ENCODE data around the gene CAV2. TPM values are rescaled to one million over a fixed set of nuclear protein-coding genes. Genes with fewer than 3 reads are reported as not detected.

Gene CAV2
- total RNA-seq, 1 donor: 224 TPM

DNA sequence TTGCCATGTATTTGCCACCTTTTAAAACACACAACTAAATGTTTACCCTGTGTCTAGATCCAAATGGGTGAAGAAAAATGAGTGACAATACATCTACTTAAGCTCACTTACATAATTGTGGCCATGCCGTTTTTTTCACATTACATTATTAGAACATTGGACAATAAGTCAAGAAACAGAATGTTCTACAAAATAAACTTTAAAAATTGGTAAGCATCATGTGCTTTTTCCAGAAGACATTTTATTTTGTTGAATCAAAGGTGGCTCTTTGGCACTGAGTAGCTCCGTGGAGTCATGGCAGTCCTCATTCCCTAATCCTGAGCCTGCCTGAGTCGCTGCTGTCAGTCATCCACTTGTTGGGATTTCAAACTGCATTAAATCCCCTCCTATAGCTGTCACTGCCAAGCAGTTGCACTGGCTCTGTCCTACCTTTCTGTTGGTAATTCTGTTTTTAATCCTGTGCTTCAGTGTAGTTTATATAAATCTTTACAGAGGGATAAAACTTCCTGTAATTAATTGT, 57.6 kb downstream of the CAV2 start:
- H3K4me3 ChIP-seq (ENCODE audit: low read depth, low read length): no peak overlapping the region
- TF ChIP-seq, protein P1, sequence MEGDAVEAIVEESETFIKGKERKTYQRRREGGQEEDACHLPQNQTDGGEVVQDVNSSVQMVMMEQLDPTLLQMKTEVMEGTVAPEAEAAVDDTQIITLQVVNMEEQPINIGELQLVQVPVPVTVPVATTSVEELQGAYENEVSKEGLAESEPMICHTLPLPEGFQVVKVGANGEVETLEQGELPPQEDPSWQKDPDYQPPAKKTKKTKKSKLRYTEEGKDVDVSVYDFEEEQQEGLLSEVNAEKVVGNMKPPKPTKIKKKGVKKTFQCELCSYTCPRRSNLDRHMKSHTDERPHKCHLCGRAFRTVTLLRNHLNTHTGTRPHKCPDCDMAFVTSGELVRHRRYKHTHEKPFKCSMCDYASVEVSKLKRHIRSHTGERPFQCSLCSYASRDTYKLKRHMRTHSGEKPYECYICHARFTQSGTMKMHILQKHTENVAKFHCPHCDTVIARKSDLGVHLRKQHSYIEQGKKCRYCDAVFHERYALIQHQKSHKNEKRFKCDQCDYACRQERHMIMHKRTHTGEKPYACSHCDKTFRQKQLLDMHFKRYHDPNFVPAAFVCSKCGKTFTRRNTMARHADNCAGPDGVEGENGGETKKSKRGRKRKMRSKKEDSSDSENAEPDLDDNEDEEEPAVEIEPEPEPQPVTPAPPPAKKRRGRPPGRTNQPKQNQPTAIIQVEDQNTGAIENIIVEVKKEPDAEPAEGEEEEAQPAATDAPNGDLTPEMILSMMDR (IDR thresholded peaks at IDR 0.05; ENCODE audit: insufficient read depth, low read depth, low read length): no peak
- DNase-seq (ENCODE audit: low read depth): no peak

DNA sequence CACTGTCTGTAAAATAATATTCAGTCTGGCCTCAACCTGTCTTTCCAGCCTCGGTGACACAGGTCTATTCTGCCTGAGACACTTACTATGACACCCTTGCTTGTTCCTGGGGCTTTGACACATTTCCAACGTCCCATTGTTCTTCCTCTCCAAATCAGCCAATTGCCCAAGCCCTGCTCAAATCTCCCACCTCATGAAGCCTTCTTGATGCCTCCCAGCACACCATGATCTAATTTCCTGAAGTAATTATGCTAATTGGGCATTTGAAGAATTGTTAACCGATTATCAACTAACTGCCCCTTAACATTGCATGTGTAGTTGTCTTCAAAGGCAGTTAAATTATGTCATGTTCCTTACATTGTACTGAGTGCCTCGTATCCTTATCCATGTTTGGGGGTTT, 58.4 kb downstream of the CAV2 start:
- TF ChIP-seq, protein P1 (IDR thresholded peaks at IDR 0.05; ENCODE audit: insufficient read depth, low read depth, low read length): no peak

More for the DNA sequence above, 58.4 kb downstream of the CAV2 start:
- H3K4me3 ChIP-seq (ENCODE audit: low read depth, low read length): no peak overlapping the region
- DNase-seq (ENCODE audit: low read depth): no peak

Other genes with a start within 250 kb of the CAV2 start
- gene CAV1, start 25.3 kb downstream of the CAV2 start, total RNA-seq: 288 and 887 TPM in 2 replicates
- 23.8 and 48.8 TPM in 2 replicates for gene MET, start 172.5 kb downstream of the CAV2 start, total RNA-seq